ENCODE measurements around the gene KLHL12.
"Not testable (repeated sequence)": the region's sequence is repeated elsewhere in the genome, so short reads cannot be mapped to it uniquely, and the experiment has no call there.

The KLHL12 gene

GRCh38 chr1:202945483-202945882, 18.4 kb upstream of the KLHL12 start:
- DNase-seq, result no peak

- DNase-seq, result no peak
These were observed 17.4 kb upstream of the KLHL12 start for GRCh38 chr1:202944438-202944921.

GRCh38 chr1:202942426-202942825, 15.4 kb upstream of the KLHL12 start:
- DNase-seq, result no peak

- no peak for DNase-seq
These were observed 14.3 kb upstream of the KLHL12 start for GRCh38 chr1:202941372-202941771.

- no peak for DNase-seq
These were observed 13.5 kb upstream of the KLHL12 start for GRCh38 chr1:202940561-202940960.

GRCh38 chr1:202938287-202938925, 11.4 kb upstream of the KLHL12 start:
- DNase-seq, result no peak

- not testable (repeated sequence) for DNase-seq
These were observed 9.4 kb upstream of the KLHL12 start for GRCh38 chr1:202936409-202936808.

- DNase-seq, result no peak
These were observed 8.8 kb upstream of the KLHL12 start for GRCh38 chr1:202935844-202936243.

- no peak for DNase-seq
These were observed 7.7 kb upstream of the KLHL12 start for GRCh38 chr1:202934755-202935154.

GRCh38 chr1:202932476-202932875, 5.4 kb upstream of the KLHL12 start:
- DNase-seq, result no peak

- DNase-seq, result no peak
These were observed 3.5 kb downstream of the KLHL12 start for GRCh38 chr1:202923533-202923932.

- DNase-seq, result no peak
These were observed 7.4 kb downstream of the KLHL12 start for GRCh38 chr1:202919615-202920014.

GRCh38 chr1:202915146-202915545, 11.9 kb downstream of the KLHL12 start:
- DNase-seq, result no peak

- DNase-seq, result not testable (repeated sequence)
These were observed 14.6 kb downstream of the KLHL12 start for GRCh38 chr1:202912476-202912875.

- DNase-seq, result no peak
These were observed 17.5 kb downstream of the KLHL12 start for GRCh38 chr1:202909494-202909893.

- no peak for DNase-seq
These were observed 18.0 kb downstream of the KLHL12 start for GRCh38 chr1:202908998-202909397.

GRCh38 chr1:202905331-202905730, 21.7 kb downstream of the KLHL12 start:
- no peak for DNase-seq

GRCh38 chr1:202903808-202904207, 23.2 kb downstream of the KLHL12 start:
- DNase-seq, result not testable (repeated sequence)

- DNase-seq, result no peak
These were observed 25.5 kb downstream of the KLHL12 start for GRCh38 chr1:202901555-202901954.

GRCh38 chr1:202892501-202892900, 34.5 kb downstream of the KLHL12 start:
- DNase-seq, result no peak

GRCh38 chr1:202890392-202890791, 36.6 kb downstream of the KLHL12 start:
- DNase-seq, result no peak

GRCh38 chr1:202888531-202889360, 38.3 kb downstream of the KLHL12 start, which contains the start of gene RABIF:
RABIF (minus strand) TSS chr1:202889149; CDS start chr1:202889098, 51 bp downstream.
- DNase-seq, result peak; percentile 98

- DNase-seq, result peak; percentile 57
These were observed 38.9 kb downstream of the KLHL12 start for GRCh38 chr1:202888221-202888530.

GRCh38 chr1:202880961-202881460, 46.0 kb downstream of the KLHL12 start:
- no peak for DNase-seq
